Epithelial cell of esophagus (primary cell): ENCODE results near the gene RSF1.

Experiments
- DNase-seq: peaks from one replicate; pipeline ENCODE4 v3.0.0; 2010; ENCODE audit warnings: low read depth
- H3K4me3 ChIP-seq: 2 replicates; pipeline ENCODE4 v1.5.1; 2011; ENCODE audit warnings: mild to moderate bottlenecking, low read length, control low read depth
- TF ChIP-seq, protein P1 (sequence below): IDR thresholded peaks from 2 replicates; pipeline ENCODE4 v1.5.1; 2011; ENCODE audit warnings: low read depth, mild to moderate bottlenecking, low read length, control low read depth, inconsistent platforms; ENCODE audit not compliant: insufficient read depth; ENCODE audit errors: missing control alignments

The RSF1 gene

DNA sequence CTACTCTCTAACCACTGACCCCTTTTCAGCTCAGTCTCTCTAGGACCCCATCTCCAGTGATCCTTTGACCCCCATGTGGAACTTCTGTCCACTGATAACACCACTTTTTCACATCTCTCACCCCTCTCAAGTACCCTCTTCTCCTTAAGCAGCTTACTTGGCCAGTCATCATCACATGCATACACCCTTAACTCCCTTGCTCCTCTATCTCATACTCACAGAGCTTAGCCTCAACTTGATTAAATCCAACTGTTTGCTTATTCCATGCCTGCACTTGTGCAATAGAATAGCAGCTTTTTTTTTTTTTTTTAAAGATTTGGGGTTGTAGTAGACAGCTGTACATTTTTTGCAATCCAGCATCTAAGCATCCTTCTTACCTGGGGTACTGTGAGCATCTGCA lies 208.6 kb downstream of the RSF1 start:
- DNase-seq, result no peak
- TF ChIP-seq, protein P1, sequence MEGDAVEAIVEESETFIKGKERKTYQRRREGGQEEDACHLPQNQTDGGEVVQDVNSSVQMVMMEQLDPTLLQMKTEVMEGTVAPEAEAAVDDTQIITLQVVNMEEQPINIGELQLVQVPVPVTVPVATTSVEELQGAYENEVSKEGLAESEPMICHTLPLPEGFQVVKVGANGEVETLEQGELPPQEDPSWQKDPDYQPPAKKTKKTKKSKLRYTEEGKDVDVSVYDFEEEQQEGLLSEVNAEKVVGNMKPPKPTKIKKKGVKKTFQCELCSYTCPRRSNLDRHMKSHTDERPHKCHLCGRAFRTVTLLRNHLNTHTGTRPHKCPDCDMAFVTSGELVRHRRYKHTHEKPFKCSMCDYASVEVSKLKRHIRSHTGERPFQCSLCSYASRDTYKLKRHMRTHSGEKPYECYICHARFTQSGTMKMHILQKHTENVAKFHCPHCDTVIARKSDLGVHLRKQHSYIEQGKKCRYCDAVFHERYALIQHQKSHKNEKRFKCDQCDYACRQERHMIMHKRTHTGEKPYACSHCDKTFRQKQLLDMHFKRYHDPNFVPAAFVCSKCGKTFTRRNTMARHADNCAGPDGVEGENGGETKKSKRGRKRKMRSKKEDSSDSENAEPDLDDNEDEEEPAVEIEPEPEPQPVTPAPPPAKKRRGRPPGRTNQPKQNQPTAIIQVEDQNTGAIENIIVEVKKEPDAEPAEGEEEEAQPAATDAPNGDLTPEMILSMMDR, result no peak

More for the DNA sequence above, 208.6 kb downstream of the RSF1 start:
- no peak overlapping the region for H3K4me3 ChIP-seq
